Measurements from ENCODE around the gene HS6ST2.

Gene HS6ST2

GRCh38 chrX:132855780-132856341 is 102.6 kb downstream of the HS6ST2 start:
- TF ChIP-seq CTCF (IDR thresholded peaks at IDR 0.05; ENCODE audit: control extremely low read depth, extremely low read depth, low read depth, missing control alignments), result no peak
- no peak for DNase-seq (ENCODE audit: extremely low spot score)
- ChIA-PET POLR2A (no interaction called here), CTCF (no interaction called here)

GRCh38 chrX:132853040-132853439 is 105.4 kb downstream of the HS6ST2 start:
- CTCF ChIA-PET, result no interaction called here
- no peak for TF ChIP-seq CTCF (IDR thresholded peaks at IDR 0.05; ENCODE audit: control extremely low read depth, extremely low read depth, low read depth, missing control alignments)
- no peak for DNase-seq (ENCODE audit: extremely low spot score)
- POLR2A ChIA-PET, result no interaction called here

- TF ChIP-seq CTCF (IDR thresholded peaks at IDR 0.05; ENCODE audit: control extremely low read depth, extremely low read depth, low read depth, missing control alignments), result no peak
- no peak for DNase-seq (ENCODE audit: extremely low spot score)
- CTCF ChIA-PET, result no interaction called here
- POLR2A ChIA-PET, result no interaction called here
These were observed 110.0 kb downstream of the HS6ST2 start for GRCh38 chrX:132848296-132848970.

GRCh38 chrX:132843363-132843762 is 115.1 kb downstream of the HS6ST2 start:
- no peak for DNase-seq (ENCODE audit: extremely low spot score)
- ChIA-PET CTCF (no interaction called here), POLR2A (no interaction called here)
- TF ChIP-seq CTCF (IDR thresholded peaks at IDR 0.05; ENCODE audit: control extremely low read depth, extremely low read depth, low read depth, missing control alignments), result no peak

- DNase-seq (ENCODE audit: extremely low spot score), result no peak
- POLR2A ChIA-PET, result no interaction called here
- no peak for TF ChIP-seq CTCF (IDR thresholded peaks at IDR 0.05; ENCODE audit: control extremely low read depth, extremely low read depth, low read depth, missing control alignments)
- CTCF ChIA-PET, result no interaction called here
These were observed 115.8 kb downstream of the HS6ST2 start for GRCh38 chrX:132842460-132843238.

- no peak for DNase-seq (ENCODE audit: extremely low spot score)
- no peak for TF ChIP-seq CTCF (IDR thresholded peaks at IDR 0.05; ENCODE audit: control extremely low read depth, extremely low read depth, low read depth, missing control alignments)
- POLR2A ChIA-PET, result no interaction called here
- CTCF ChIA-PET, result no interaction called here
These were observed 120.5 kb downstream of the HS6ST2 start for GRCh38 chrX:132837967-132838366.

All from GM10248 (cell line).